NCI-H446 treated with DMSO at 0.1 percent for 48 hours (cell line): Measurements from ENCODE around the gene PPT1.
"Not testable (repeated sequence)": the region's sequence is repeated elsewhere in the genome, so short reads cannot be mapped to it uniquely, and the experiment has no call there.

Source experiments
- DNase-seq: peaks from one replicate; lab custom pipeline; 2025; lab: John Stamatoyannopoulos, UW

The PPT1 gene

DNA sequence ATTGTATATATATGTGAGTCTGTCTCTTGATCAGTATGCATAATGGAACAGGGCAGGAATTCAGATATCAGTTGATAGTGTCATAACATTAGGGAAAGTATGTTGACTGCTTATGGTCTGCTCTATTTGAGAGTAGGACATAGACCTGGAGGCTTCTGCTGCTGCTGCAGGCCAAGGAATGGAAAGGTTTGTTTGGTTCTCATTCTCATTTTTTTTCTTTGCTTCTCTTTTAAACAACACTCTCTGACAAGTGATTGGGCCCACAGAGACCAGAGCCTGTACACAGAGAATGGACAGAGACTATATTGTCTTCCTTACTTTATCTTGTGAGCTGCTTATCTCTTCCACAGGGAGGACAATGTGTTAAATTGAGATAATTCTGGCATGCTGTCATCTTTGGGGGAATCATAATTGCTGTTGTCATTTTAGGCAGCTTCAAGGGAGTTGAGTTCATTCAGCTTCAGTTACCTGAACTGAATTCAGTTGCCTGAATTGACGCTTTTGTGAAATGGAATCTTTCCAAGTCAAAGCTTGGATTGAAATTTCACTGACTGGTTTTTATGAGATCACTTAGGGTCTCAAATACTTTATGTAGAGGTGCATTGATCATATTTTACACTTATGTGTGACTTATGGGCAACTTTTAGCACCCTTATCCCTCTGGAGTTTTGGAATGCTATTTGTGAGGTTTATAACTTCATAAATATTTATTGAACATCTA, 39.6 kb downstream of the PPT1 start:
- DNase-seq: no peak

DNA sequence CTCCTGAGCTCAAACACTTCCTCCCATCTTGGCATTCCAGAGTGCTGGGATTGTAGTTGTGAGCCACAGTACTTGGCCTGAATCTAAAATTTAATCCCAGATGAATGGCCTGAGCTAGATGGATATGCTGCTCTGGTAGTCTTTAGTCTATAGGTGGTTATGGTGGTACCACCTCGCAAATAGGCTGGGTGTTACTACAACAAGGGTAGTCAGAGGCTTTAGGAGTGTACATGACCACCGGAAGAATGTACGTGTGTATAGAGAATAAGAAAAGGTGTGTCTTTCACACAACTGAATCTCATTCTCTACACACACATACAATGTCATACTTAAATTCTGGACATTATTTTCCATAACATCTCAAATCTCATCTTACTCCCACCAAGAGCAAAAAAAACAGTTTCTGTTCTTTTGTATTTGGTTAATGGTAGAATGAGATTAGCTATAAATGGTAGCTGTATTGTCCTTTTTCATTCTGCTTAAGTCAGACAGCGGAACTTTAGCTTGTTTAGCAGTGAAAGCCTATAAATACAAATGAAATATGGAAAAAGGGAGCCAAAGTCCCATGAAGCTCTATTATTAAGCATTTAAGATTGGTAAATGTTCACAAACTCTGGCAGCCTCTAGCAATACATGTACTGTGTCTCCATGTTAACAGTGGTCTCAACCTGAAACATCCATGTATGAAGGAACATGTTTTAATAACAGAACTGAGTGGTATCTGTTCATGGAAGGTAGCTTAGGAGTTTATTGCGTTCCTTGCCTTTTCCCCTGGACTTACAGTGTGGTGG, 40.3 kb downstream of the PPT1 start:
- no peak for DNase-seq

- DNase-seq: no peak
Observed at GRCh38 chr1:40053138-40053887, 43.7 kb downstream of the PPT1 start.

DNA sequence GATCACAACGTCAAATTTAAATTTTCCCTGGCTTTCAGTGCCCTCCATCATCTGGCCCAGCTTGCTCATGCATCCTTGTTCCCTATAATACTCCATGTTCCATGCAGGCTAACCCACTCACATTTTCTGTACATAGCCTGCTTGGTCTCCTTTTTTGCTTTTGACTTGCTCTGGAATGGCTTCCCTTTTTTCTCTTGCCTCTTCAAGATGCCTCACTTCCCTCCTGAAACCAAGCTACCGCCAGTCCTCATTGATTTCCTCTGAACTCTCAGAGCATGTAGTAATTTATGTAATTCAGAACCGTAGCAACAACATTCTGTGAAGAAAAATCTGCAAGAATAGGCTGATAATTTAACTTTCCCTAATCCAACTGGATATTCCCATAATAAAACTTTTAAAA, 46.2 kb downstream of the PPT1 start:
- DNase-seq: no peak

DNA sequence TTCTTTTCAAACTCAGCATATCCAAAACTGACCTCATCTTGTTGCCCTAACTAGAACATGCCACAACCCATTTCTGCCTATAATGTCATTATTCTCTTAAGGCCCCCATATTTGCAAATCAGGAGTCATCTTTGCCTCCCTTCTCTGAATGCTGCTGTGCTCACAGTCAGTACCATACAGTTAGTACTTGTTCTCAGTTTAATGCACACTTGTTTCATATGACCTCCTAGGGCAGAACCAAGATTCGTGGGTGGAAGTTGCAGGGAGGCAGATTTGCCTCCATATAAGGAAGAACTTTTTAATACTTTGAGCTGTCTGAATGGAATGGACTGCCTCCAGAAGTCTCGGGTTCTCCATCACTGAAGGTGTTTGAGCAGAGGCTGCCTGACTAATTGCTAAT, 47.3 kb downstream of the PPT1 start:
- DNase-seq: no peak

DNA sequence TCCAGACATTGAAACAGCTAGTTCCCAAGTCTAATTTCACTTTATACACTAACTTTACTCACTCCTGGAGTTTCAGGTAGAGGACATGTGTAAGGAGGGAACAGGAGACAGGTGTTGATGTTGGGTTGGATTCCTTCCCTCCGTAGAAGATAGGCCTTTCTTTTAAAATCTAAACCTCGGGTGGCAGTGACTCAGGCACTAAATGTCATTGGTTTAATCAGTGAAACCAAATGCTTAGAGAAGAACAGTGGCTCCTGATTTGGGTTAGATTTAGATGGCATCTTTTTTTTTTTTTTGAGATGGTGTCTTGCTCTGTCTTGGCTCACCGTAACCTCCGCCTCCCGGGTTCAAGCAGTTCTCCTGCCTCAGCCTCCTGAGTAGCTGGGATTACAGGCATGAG, 49.3 kb downstream of the PPT1 start:
- no peak for DNase-seq

- DNase-seq: no peak
Observed at GRCh38 chr1:40047276-40047675, 49.8 kb downstream of the PPT1 start.

GRCh38 chr1:40045766-40046165, 51.3 kb downstream of the PPT1 start:
- no peak for DNase-seq

GRCh38 chr1:40045182-40045581, 51.9 kb downstream of the PPT1 start:
- DNase-seq: no peak

GRCh38 chr1:40044110-40044509, 52.9 kb downstream of the PPT1 start:
- no peak for DNase-seq

DNA sequence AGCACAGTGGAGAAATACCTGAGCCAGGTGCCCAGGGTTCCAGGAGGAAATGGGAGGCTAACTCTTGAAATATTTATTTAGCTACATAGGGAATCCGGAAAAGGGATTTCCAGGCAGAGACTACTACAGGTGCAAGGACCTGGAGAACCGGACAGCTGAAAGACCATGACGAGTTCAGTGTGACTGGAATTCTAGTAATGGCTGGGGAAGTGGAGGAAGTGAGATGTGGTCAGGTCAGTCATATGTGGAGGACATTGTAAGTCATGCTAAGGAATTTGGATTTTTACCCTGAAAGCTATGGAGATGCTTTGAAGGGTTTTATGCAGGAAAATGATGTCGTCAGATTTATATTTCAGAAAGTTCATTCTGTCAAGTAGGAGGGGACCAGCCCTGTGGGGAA, 54.7 kb downstream of the PPT1 start:
- no peak for DNase-seq

- DNase-seq: no peak
Observed at GRCh38 chr1:40041466-40041838, 55.6 kb downstream of the PPT1 start.

- DNase-seq: peak; percentile 97
Observed at GRCh38 chr1:40040511-40041465, 56.3 kb downstream of the PPT1 start, which contains the start of gene CAP1. Gene CAP1 (plus strand): TSS chr1:40040729. CDS start chr1:40059347, 18,618 bp downstream.

GRCh38 chr1:40039757-40040510, 57.1 kb downstream of the PPT1 start:
- DNase-seq: peak; percentile 66

GRCh38 chr1:40039245-40039756, 57.8 kb downstream of the PPT1 start:
- peak; percentile 90 for DNase-seq

GRCh38 chr1:40038697-40039096, 58.4 kb downstream of the PPT1 start:
- DNase-seq: no peak

GRCh38 chr1:40037254-40037653, 59.8 kb downstream of the PPT1 start:
- DNase-seq: not testable (repeated sequence)

DNA sequence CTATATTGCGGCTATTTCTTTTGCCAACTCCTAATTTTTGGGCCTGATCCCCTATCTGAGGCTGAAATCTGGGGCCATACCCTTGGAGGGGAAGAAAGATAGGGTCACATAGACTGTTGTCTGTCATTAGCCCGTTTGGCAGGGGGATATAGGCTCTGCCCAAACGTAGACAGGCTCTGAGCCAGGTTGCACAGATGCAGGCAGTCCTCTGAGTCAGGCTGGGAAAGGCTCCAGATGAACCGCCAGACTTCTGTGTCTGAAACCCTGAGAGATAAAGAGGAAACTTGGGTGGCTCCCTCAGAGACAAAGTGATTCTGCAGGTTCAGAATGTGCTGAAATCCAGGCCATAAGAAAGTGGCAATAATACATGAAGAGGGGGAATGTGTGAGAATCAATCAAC, 60.5 kb downstream of the PPT1 start:
- DNase-seq: peak; percentile 91

GRCh38 chr1:40034869-40035268, 62.2 kb downstream of the PPT1 start:
- no peak for DNase-seq

GRCh38 chr1:40032240-40032891, 64.7 kb downstream of the PPT1 start:
- peak; percentile 46 for DNase-seq
